Measurements from ENCODE around the gene TRAF3IP3. TPM values are rescaled to one million over a fixed set of nuclear protein-coding genes. Genes with fewer than 3 reads are reported as not detected.

TRAF3IP3 gene
- total RNA-seq, 2 donors from 2014 or later = 175 to 184 TPM

DNA sequence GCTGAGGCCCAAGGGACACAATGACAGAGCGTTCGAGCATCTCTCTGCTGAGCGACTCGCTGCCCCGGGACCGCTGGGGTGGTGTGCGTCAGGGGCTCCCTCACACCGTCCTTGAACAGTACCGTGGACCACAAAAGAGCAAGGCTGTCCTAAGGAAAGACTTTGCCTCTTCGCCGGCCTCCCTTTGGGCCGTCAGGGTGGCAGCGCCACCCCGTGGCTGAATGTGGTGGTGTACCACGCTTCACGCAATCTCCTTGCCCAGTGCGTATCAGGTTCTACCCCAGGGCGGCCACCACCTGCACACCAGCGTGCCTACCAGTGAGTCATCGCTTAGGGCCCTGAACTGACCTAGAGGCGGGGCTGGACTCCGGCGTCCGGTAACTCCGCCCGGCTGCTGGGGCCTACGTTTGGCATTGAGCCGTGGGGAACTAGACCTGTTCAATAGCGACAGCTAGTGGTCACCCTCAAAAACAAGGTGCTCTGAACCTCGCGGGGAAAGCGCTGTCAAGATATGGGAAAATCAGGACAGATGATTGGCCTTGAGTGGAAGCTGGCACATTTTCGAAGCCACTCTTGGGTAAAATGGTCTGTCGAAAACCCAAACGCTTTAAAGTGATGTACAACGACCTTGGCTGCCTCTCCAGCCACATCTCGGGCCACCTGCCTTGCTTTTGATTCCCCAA, 8.1 kb upstream of the TRAF3IP3 start:
- H3K4me1 Mint-ChIP-seq = peaks cover 43% of the 10 kb centered on the region
- no peaks in the 10 kb centered on the region for H3K27me3 Mint-ChIP-seq
- H3K36me3 Mint-ChIP-seq (ENCODE audit: low read depth) = no peaks in the 10 kb centered on the region
- peak overlapping the region; percentile 87 for H3K27ac Mint-ChIP-seq
- no peaks in the 10 kb centered on the region for H3K9me3 Mint-ChIP-seq
- peak overlapping the region; percentile 62 for H3K4me3 Mint-ChIP-seq
- ATAC-seq (replicated peaks) = peak; percentile 79

DNA sequence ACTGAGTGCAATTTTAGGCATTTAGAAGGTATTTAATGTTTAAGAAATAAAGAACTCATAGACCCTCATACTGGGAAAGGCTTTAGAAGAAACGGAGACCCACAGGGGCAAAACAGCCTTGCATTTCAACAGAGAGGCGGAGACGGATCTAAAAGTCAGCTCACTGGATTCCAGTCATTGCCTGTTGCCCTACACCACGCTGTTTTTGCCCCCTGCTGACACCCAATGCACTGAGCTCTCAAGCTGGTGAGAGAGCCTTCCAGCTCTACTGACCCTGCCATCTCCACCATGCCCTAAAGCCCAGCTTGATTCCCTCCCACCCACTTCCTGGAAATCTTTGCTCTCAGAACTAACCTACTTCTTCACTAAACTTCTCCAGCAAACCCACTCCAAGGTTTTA, 7.2 kb upstream of the TRAF3IP3 start:
- Mint-ChIP-seq H3K4me3 (peak overlapping the region; percentile 62), H3K27me3 (no peaks in the 10 kb centered on the region), H3K36me3 (ENCODE audit: low read depth) (no peaks in the 10 kb centered on the region), H3K4me1 (peaks cover 38% of the 10 kb centered on the region), H3K9me3 (no peaks in the 10 kb centered on the region), H3K27ac (peak overlapping the region; percentile 87)
- ATAC-seq (replicated peaks) = no peak

DNA sequence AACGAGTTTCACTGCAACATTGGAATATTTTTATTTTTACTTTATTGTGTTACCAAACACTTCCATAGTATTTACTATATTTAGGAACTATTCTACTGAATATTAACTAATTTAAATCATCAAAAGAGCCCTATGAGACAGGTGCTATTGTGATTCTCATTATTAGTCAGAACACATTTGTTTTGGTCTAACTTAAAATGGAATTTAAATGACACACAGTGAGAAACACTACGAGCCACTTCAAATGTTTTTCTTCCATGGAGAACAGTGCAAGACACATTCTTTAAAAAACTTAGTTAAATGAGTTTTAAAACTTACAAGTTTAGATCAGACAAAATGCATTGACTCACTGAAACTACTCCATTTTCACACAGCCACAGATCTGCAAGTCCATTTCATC, 6.6 kb upstream of the TRAF3IP3 start:
- peak; percentile 3 for ATAC-seq (replicated peaks)
- H3K4me3 Mint-ChIP-seq = peak overlapping the region; percentile 77
- H3K27ac Mint-ChIP-seq = peak overlapping the region; percentile 96
- peaks cover 38% of the 10 kb centered on the region for H3K4me1 Mint-ChIP-seq
- H3K36me3 Mint-ChIP-seq (ENCODE audit: low read depth) = no peaks in the 10 kb centered on the region
- H3K9me3 Mint-ChIP-seq = no peaks in the 10 kb centered on the region
- H3K27me3 Mint-ChIP-seq = no peaks in the 10 kb centered on the region

DNA sequence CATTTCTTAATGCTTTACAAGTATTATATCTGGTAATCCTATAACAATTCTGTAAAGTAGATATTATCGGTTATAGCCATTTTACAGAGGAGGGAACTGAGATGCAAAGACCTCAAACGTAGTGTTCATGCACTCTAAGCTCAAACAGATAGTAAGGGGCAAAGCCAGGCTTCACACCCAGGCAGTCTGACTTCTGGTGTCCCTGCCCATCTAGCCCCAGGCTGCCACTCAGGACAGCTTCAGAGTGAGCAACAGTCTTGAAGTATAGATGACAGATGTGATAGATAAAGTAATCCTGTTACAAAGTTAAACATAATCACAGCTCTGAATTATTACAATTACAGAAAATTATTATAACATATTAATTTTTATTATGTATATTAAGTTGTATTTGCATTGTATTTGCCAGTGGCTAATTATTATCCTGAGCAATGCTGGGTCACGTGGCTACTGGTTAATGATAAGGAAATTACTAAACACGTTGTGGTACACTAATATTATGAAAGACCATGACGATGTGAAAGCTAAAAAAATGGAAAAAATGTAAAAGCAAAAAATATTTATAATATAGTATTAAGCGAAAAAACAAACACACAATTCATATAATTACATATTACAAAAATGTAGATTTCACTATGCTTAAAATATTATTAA, 6.1 kb upstream of the TRAF3IP3 start:
- Mint-ChIP-seq H3K9me3 (no peaks in the 10 kb centered on the region), H3K27me3 (no peaks in the 10 kb centered on the region), H3K4me3 (peak overlapping the region; percentile 81), H3K27ac (peak overlapping the region; percentile 96), H3K4me1 (peaks cover 38% of the 10 kb centered on the region), H3K36me3 (ENCODE audit: low read depth) (no peaks in the 10 kb centered on the region)
- ATAC-seq (replicated peaks) = no peak

DNA sequence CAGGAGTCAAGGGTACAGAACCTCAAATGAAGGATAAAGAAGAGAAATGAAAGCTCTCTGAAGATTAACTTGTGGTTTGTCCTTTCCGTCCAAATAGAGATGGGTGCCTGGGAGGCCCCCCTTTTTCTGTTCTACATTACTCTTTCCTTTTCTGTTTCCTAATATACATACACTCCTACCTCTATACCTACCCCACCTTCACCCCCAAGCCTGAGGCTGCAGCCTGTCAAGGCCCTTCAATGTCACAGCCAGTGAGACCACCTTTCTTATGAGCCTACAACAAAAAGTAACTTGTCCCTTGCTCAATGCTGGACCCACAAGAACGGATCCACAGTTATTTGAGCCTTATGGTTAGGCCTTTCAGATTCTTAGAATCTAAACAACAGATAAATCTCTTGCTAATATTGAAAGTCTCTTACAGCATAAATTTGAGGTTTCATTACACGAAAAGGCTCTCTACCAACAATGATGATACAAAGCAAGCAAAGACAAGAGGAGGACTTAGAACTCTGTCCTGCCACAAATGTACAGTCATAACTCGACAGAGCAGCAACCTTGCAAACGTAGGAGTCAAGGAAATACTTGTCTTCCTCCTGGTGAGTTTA, 4.1 kb upstream of the TRAF3IP3 start:
- H3K9me3 Mint-ChIP-seq = no peaks in the 10 kb centered on the region
- H3K4me3 Mint-ChIP-seq = peak overlapping the region; percentile 81
- H3K27ac Mint-ChIP-seq = peak overlapping the region; percentile 96
- peaks cover 40% of the 10 kb centered on the region for H3K4me1 Mint-ChIP-seq
- H3K36me3 Mint-ChIP-seq (ENCODE audit: low read depth) = no peaks in the 10 kb centered on the region
- peak; percentile 61 for ATAC-seq (replicated peaks)
- H3K27me3 Mint-ChIP-seq = no peaks in the 10 kb centered on the region

DNA sequence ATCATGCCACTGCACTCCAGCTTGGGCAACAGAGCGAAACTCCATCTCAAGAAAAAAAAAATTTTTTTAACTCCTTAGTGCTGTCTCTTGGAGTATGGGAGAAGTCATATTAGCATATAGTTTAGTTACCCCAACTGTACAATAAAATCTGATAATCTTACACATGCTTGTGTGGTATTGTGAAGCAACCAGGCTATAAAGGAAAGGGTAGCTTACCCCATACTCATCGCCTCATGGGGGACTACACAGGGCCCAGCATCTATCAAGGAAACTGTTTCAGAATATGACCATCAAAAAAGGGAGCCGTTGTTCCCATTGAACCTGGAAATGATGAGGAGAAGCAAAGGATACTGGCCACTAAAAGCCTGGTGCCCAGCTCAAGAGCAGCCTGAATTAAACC, 3.0 kb upstream of the TRAF3IP3 start:
- peaks cover 35% of the 10 kb centered on the region for H3K4me1 Mint-ChIP-seq
- no peaks in the 10 kb centered on the region for H3K9me3 Mint-ChIP-seq
- H3K27me3 Mint-ChIP-seq = no peaks in the 10 kb centered on the region
- H3K36me3 Mint-ChIP-seq (ENCODE audit: low read depth) = no peaks in the 10 kb centered on the region
- peak overlapping the region; percentile 96 for H3K27ac Mint-ChIP-seq
- ATAC-seq (replicated peaks) = no peak
- peak overlapping the region; percentile 81 for H3K4me3 Mint-ChIP-seq

DNA sequence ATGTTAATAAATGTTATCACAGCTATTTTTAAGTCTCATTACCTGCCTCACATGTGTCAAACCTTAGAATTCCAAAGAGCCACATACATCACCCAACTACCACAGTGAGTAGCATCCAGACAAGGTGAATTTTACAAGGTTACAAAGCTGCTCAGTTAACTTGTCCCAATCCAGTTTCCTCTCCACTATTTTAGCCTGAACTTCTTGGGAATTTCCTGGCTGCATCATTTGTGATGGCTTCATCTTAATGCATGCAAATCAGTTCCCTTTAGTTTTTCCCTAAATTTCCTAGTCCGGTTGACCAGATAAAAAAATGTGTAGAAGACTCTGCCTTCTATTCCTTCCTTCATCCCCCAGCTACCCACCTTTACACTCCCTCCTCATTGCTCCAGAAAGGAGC, 597 bp upstream of the TRAF3IP3 start:
- Mint-ChIP-seq H3K36me3 (ENCODE audit: low read depth) (no peaks in the 10 kb centered on the region), H3K4me3 (peak overlapping the region; percentile 86), H3K27ac (peak overlapping the region; percentile 93), H3K9me3 (no peaks in the 10 kb centered on the region), H3K27me3 (no peaks in the 10 kb centered on the region), H3K4me1 (peaks cover 37% of the 10 kb centered on the region)
- no peak for ATAC-seq (replicated peaks)

DNA sequence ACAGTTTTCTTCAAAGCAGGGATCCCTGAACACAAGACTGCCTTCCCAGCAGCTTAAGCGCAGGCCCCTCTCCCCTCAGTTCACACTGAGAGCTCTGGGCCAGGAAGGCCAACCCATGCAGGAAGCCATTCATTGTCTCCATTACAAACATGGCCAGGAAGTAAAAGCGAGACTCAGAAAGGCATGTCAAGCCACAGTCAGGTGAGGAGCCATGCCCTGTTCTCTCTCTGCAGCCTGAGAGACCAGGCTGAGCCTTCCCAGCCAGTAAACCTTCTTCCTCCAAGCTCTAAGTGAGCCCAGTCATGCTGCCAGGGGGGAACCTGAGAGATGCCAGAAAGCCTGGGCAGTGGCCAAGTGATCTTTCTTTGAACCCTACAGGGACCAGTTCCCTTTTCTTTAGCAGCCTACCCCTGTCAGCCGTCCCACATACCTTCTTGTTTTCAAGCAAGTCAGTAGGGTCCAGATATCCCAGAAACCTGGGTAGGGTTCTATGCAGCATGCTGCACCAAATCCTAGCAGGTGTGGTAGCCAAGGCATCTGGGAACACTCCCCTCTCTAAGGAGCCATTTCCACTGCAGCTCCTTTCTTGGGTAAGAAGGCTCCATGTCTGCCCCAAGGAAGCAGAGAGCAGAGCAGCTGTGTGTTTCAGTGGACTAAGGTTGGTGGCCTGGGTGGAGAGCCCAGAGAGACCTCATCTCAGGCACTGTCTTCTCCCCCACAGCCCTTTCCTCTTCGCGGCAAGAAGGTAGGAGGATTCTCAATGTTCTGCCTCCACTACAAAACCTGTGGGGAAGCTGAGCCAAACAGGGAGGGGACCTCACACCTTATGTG, 977 bp downstream of the TRAF3IP3 start:
- H3K27ac Mint-ChIP-seq = peak overlapping the region; percentile 93
- ATAC-seq (replicated peaks) = peak; percentile 33
- no peaks in the 10 kb centered on the region for H3K9me3 Mint-ChIP-seq
- H3K4me1 Mint-ChIP-seq = peaks cover 44% of the 10 kb centered on the region
- H3K4me3 Mint-ChIP-seq = peak overlapping the region; percentile 86
- no peaks in the 10 kb centered on the region for H3K36me3 Mint-ChIP-seq (ENCODE audit: low read depth)
- no peaks in the 10 kb centered on the region for H3K27me3 Mint-ChIP-seq

DNA sequence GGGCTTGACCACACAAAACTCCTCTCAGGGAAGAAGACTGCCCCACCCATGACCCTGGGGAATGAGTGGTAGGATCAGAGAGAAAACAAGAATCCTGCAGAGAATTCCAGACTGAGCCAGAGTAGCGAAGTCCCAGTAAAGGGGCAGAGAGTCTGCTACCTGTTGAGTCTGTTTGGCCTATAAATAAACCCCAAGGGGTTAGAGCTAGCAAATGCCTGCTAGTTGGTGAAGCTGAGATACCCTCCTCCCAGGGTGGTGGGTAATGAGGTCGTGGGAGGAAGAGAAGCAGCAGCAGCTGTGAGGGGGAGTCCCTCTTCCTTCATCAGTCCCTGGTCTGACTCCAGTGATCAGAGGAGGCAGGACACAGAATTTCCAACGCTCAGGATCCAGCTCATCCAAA, 2.5 kb downstream of the TRAF3IP3 start:
- Mint-ChIP-seq H3K36me3 (ENCODE audit: low read depth) (no peaks in the 10 kb centered on the region), H3K9me3 (no peaks in the 10 kb centered on the region), H3K27me3 (no peaks in the 10 kb centered on the region), H3K27ac (peak overlapping the region; percentile 93), H3K4me1 (peaks cover 53% of the 10 kb centered on the region), H3K4me3 (peak overlapping the region; percentile 86)
- ATAC-seq (replicated peaks) = no peak

DNA sequence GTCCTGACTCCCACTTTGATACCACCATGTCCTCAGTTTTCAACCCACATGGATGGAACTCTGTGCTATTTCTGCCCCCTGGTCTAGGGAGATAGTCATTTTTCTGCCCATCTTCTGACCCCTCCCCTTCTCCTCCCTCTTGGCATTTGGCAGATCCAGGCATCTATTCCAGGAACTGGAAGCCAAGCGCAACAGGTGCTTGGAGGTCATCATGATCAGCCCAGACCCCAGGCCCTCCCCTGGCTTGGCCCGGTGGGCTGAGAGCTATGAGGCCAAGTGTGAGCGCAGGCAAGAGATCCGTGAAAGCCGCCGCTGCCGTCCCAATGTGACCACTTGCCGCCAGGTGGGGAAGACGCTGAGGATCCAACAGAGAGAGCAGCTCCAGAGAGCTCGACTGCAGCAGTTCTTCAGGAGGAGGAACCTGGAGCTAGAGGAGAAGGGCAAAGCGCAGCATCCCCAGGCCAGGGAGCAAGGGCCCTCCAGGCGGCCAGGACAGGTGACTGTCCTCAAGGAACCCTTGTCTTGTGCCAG, 4.0 kb downstream of the TRAF3IP3 start:
- ATAC-seq (replicated peaks) = no peak
- Mint-ChIP-seq H3K9me3 (no peaks in the 10 kb centered on the region), H3K4me3 (peak overlapping the region; percentile 86), H3K27ac (peak overlapping the region; percentile 57), H3K4me1 (peaks cover 55% of the 10 kb centered on the region), H3K36me3 (ENCODE audit: low read depth) (no peaks in the 10 kb centered on the region), H3K27me3 (no peaks in the 10 kb centered on the region)

DNA sequence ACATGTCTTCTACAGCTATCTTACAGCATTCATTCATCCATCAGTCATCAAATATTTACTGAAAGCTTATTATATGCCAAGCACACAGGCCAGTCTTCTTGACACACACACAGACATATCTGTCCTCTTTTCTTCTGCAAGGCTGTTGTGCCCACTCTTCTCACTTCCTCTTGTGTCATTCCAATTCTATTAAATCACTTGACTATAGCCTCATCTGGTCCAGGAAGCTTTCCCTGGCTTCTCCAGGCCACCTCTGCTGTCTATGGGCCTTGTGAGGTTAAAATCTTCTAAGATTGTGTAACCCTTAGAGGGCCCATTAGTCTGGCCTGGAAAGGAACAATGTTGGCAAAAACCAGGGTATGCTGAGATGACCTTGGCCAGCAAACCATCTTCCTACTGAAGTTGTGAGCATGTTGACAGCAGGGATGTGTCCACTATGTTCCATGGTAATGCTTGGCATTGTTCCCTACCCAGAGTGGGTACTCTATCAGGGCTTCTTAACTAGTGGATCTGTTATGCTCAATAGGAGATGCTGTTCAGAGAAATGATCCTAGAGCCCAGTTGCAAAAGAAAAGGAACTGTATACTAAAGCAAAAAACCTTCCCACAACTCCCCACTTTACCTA, 5.3 kb downstream of the TRAF3IP3 start:
- no peak for ATAC-seq (replicated peaks)
- peak overlapping the region; percentile 57 for H3K27ac Mint-ChIP-seq

DNA sequence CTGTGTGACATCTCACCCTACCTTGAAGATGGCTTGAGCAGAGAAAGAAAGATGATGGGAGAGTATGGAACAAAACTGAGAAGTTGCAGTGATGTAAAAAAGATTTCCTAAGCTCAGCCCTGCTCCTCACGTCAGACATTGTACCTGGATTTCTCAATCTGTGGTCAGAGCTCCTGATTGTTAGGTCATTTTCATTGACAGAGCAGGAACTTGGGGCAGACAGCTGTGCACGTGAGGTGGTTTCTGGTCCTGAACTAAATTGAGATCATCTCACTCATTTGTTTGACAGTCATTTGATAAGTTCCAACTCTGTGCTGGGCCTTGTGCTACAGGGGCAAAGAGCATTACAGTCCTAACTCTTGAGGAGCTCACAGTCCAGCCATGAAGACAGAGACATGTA, 10.2 kb downstream of the TRAF3IP3 start:
- ATAC-seq (replicated peaks) = no peak
- no peaks in the 10 kb centered on the region for H3K36me3 Mint-ChIP-seq (ENCODE audit: low read depth)
- no peaks in the 10 kb centered on the region for H3K27me3 Mint-ChIP-seq
- H3K4me3 Mint-ChIP-seq = no peak overlapping the region
- H3K4me1 Mint-ChIP-seq = peaks cover 58% of the 10 kb centered on the region
- peak overlapping the region; percentile 6 for H3K27ac Mint-ChIP-seq
- H3K9me3 Mint-ChIP-seq = no peaks in the 10 kb centered on the region

More for the DNA sequence above, 5.3 kb downstream of the TRAF3IP3 start:
- Mint-ChIP-seq H3K9me3 (no peaks in the 10 kb centered on the region), H3K4me3 (peak overlapping the region; percentile 86), H3K36me3 (ENCODE audit: low read depth) (no peaks in the 10 kb centered on the region), H3K27me3 (no peaks in the 10 kb centered on the region), H3K4me1 (peaks cover 54% of the 10 kb centered on the region)

DNA sequence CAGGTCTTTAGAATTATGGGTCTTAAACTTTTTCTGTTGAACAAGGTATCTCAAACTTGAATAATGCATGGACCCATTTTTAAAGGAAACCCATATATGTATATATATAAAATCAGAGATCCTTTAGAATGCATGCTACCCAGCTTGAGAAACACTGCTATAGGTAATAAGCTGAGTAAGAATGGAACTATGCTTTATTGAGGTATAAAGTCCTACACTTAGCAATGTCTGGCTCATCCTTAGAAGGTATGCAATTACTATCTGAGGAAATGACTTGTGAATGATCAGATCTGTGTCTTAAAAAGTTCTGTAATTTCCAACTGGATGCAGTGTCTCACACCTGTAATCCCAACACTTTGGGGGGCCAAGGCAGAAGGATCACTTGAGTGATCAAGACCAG, 11.2 kb downstream of the TRAF3IP3 start:
- peak; percentile 27 for ATAC-seq (replicated peaks)
- Mint-ChIP-seq H3K4me3 (no peak overlapping the region), H3K4me1 (peaks cover 48% of the 10 kb centered on the region), H3K9me3 (no peaks in the 10 kb centered on the region), H3K27ac (peak overlapping the region; percentile 6), H3K36me3 (ENCODE audit: low read depth) (no peaks in the 10 kb centered on the region), H3K27me3 (no peaks in the 10 kb centered on the region)

DNA sequence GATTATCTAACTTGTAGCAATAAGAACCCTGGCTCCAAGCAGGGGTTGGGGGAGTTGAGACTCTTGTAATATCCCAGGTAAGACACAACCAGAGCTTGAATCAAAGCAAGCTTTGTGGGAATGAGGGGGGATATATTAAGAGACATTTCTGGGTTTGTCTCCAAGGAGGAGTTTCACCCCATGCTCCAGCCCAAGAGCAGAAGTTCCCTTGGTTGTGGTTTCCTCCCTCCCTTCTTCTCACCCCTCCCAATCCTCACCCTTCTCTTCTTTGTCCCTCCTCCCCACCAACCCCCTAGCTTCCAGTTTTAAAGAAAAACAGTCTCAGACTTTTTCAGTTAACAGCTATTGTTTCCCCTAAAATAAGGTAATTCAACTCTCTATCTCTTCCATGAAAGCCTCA, 11.9 kb downstream of the TRAF3IP3 start:
- Mint-ChIP-seq H3K4me1 (peaks cover 41% of the 10 kb centered on the region), H3K4me3 (no peak overlapping the region), H3K27ac (no peak overlapping the region), H3K27me3 (no peaks in the 10 kb centered on the region), H3K9me3 (no peaks in the 10 kb centered on the region), H3K36me3 (ENCODE audit: low read depth) (no peaks in the 10 kb centered on the region)
- no peak for ATAC-seq (replicated peaks)

Measured in activated T-helper 17 cell treated with anti-CD3 and anti-CD28 coated beads, Interleukin-2, amount 50 U/mL, for 72 hours (primary cell).